ENCODE data around the gene CPNE5. TPM values are rescaled to one million over a fixed set of nuclear protein-coding genes. Genes with fewer than 3 reads are reported as not detected.
A peak's percentile ranks its signal among the peaks of the same experiment; 100 is the strongest.

The CPNE5 gene
- total RNA-seq, 2 experiments from 2014 or later = 1.2 to 1.7 TPM

DNA sequence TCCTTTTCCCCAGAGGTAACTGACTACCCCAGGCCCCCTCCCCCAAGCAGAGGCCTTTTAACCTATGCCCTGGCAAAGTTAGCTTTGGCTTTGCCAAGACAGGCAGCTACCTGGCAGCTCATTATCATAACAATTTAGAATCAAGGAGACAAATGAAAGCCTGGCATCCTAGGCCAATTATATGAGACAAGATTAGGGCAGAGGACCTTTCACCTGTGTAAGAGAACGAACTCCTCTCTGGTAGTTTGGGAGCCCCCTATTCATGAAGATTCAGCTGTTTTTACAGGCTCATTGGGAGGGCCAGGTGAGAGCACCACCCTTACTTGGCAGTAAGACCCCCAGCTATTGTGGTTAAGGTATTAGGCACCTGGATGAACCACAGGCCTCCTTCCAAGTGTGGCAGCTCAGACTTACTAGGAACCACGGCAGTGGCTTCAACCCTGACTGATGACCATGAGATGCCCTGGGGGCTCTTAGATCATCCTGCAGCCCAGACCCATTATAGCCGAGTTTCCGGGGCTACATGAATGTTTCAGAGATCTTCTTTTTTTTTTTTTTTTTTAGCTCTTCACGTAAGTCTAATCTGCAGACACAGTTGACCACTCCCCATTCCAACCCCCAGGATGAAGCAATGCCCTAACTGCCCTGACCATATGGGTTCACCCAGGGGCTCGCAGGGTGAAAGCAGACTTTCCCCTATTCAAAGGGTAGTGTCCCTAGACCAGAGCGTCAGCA lies 85.4 kb downstream of the CPNE5 start:
- Mint-ChIP-seq H3K4me3 (no peak overlapping the region), H3K27ac (peak overlapping the region; percentile 97), H3K27me3 (ENCODE audit: low read depth) (no peaks in the 10 kb centered on the region), H3K9me3 (no peaks in the 10 kb centered on the region), H3K36me3 (ENCODE audit: low read depth) (peaks cover 5% of the 10 kb centered on the region), H3K4me1 (ENCODE audit: low read depth) (peaks cover 64% of the 10 kb centered on the region)
- DNase-seq = no peak
- CTCF ChIA-PET = interaction anchor here (0.7 to 4.6 kb wide), 9 partner anchors 12 to 138 kb away, joined by 3 to 16 read pairs (median 6); no protein-coding TSS in a partner anchor
- intact Hi-C loops (cut with micrococcal nuclease) = no loop called here

- Mint-ChIP-seq H3K4me3 (no peak overlapping the region), H3K4me1 (ENCODE audit: low read depth) (peaks cover 63% of the 10 kb centered on the region), H3K36me3 (ENCODE audit: low read depth) (peaks cover 5% of the 10 kb centered on the region), H3K27me3 (ENCODE audit: low read depth) (no peaks in the 10 kb centered on the region), H3K27ac (peak overlapping the region; percentile 90), H3K9me3 (peaks cover 3% of the 10 kb centered on the region)
- CTCF ChIA-PET = interaction anchor here (0.8 to 4.6 kb wide), 8 partner anchors 13 to 138 kb away, joined by 3 to 16 read pairs (median 6); no protein-coding TSS in a partner anchor
- intact Hi-C loops (cut with micrococcal nuclease) = no loop called here
- DNase-seq = peak; percentile 45
These were observed 86.2 kb downstream of the CPNE5 start for GRCh38 chr6:36752886-36753506.

GRCh38 chr6:36752187-36752885 lies 86.9 kb downstream of the CPNE5 start:
- H3K9me3 Mint-ChIP-seq = peaks cover 3% of the 10 kb centered on the region
- peak overlapping the region; percentile 90 for H3K27ac Mint-ChIP-seq
- H3K4me1 Mint-ChIP-seq (ENCODE audit: low read depth) = peaks cover 59% of the 10 kb centered on the region
- H3K4me3 Mint-ChIP-seq = no peak overlapping the region
- CTCF ChIA-PET = interaction anchor here (0.8 to 4.6 kb wide), 8 partner anchors 9 to 129 kb away, joined by 3 to 15 read pairs (median 4); no protein-coding TSS in a partner anchor
- intact Hi-C loops (cut with micrococcal nuclease) = no loop called here
- H3K36me3 Mint-ChIP-seq (ENCODE audit: low read depth) = peaks cover 5% of the 10 kb centered on the region
- peak; percentile 73 for DNase-seq
- no peaks in the 10 kb centered on the region for H3K27me3 Mint-ChIP-seq (ENCODE audit: low read depth)

DNA sequence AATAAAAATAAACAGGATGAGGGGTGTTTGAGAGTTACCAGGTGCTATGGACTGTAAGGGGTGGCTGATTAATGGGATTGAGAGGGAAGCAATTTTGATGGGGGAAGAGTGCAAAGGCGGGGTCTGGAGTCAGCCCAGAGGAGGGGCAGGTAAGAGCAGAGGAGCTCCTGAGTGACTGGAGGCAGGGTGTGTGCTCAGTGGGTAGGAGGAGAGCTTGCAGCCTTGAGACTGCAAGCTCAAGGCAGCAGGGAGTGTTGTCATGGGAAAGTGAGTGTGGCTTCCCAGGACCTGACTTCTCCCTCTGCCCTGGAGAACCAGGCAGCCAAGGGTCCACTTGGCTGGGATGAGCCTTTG lies 87.4 kb downstream of the CPNE5 start:
- CTCF ChIA-PET = interaction anchor here (0.8 to 4.6 kb wide), 10 partner anchors 9 to 137 kb away, joined by 3 to 15 read pairs (median 4); partner anchors contain the start of gene RAB44
- peaks cover 5% of the 10 kb centered on the region for H3K36me3 Mint-ChIP-seq (ENCODE audit: low read depth)
- H3K9me3 Mint-ChIP-seq = peaks cover 3% of the 10 kb centered on the region
- no peak for DNase-seq
- intact Hi-C loops (cut with micrococcal nuclease) = no loop called here
- H3K4me3 Mint-ChIP-seq = no peak overlapping the region
- peaks cover 54% of the 10 kb centered on the region for H3K4me1 Mint-ChIP-seq (ENCODE audit: low read depth)
- peak overlapping the region; percentile 90 for H3K27ac Mint-ChIP-seq
- no peaks in the 10 kb centered on the region for H3K27me3 Mint-ChIP-seq (ENCODE audit: low read depth)

DNA sequence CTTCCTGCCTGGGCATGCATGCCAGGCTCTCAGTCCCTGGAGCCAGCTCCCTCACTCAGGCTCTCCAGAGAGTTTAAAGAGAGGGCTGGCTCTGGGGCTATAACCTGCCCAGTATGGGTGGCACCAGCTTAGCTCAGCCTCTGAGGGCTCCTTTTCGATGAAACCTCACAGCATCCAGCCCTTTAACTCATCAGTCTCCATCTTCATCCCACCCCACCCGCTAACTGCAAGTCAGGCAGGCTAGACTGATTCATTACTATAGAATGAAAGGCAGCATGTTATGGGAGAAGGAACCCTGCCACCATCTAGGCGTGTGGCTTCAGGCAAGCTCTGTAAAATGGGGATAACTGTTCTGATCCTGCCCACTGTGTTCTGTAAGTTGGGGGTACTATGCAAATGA lies 88.2 kb downstream of the CPNE5 start:
- no peak for DNase-seq
- Mint-ChIP-seq H3K36me3 (ENCODE audit: low read depth) (peaks cover 5% of the 10 kb centered on the region), H3K4me1 (ENCODE audit: low read depth) (peaks cover 47% of the 10 kb centered on the region), H3K4me3 (no peak overlapping the region), H3K27me3 (ENCODE audit: low read depth) (no peaks in the 10 kb centered on the region), H3K9me3 (peaks cover 3% of the 10 kb centered on the region), H3K27ac (no peak overlapping the region)
- CTCF ChIA-PET = interaction anchor here (0.9 to 2.1 kb wide), 7 partner anchors 10 to 136 kb away, joined by 3 to 6 read pairs (median 3); partner anchors contain the start of gene RAB44
- intact Hi-C loops (cut with micrococcal nuclease) = no loop called here

GRCh38 chr6:36749829-36750489 lies 89.3 kb downstream of the CPNE5 start:
- CTCF ChIA-PET = interaction anchor here (0.8 kb wide), 1 partner anchor 9 kb away, joined by 3 read pairs; no protein-coding TSS in a partner anchor
- no peak for DNase-seq
- H3K9me3 Mint-ChIP-seq = peaks cover 3% of the 10 kb centered on the region
- no peak overlapping the region for H3K27ac Mint-ChIP-seq
- peaks cover 5% of the 10 kb centered on the region for H3K36me3 Mint-ChIP-seq (ENCODE audit: low read depth)
- H3K27me3 Mint-ChIP-seq (ENCODE audit: low read depth) = no peaks in the 10 kb centered on the region
- no peak overlapping the region for H3K4me3 Mint-ChIP-seq
- peaks cover 35% of the 10 kb centered on the region for H3K4me1 Mint-ChIP-seq (ENCODE audit: low read depth)
- intact Hi-C loops (cut with micrococcal nuclease) = no loop called here

DNA sequence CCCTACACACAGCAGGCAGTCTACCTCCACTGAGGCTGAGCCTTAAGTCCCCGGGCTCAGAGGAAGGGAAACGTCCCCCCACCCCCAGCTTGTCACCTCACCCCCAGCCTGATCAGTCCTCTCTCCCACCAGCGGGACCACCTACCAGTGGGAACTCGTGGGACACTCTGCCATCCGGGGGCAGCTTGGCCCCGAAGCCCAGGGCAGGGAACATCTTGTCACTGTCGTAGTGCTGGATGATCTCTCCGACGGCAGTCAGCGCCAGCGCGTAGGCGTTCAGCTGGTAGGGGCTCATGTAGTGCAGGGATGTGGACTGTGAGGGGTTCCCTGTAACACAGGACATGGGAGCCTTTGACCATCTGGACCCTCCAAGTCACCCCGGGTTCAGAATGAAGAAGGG lies 93.0 kb downstream of the CPNE5 start:
- CTCF ChIA-PET = no interaction called here
- Mint-ChIP-seq H3K9me3 (peaks cover 3% of the 10 kb centered on the region), H3K4me1 (ENCODE audit: low read depth) (peaks cover 1% of the 10 kb centered on the region), H3K27me3 (ENCODE audit: low read depth) (no peaks in the 10 kb centered on the region), H3K27ac (no peak overlapping the region), H3K36me3 (ENCODE audit: low read depth) (peaks cover 5% of the 10 kb centered on the region), H3K4me3 (no peak overlapping the region)
- intact Hi-C loops (cut with micrococcal nuclease) = no loop called here
- DNase-seq = no peak

GRCh38 chr6:36745836-36746235 lies 93.4 kb downstream of the CPNE5 start:
- intact Hi-C loops (cut with micrococcal nuclease) = no loop called here
- H3K4me1 Mint-ChIP-seq (ENCODE audit: low read depth) = no peaks in the 10 kb centered on the region
- H3K36me3 Mint-ChIP-seq (ENCODE audit: low read depth) = peaks cover 5% of the 10 kb centered on the region
- CTCF ChIA-PET = no interaction called here
- no peak overlapping the region for H3K27ac Mint-ChIP-seq
- no peak overlapping the region for H3K4me3 Mint-ChIP-seq
- no peak for DNase-seq
- H3K27me3 Mint-ChIP-seq (ENCODE audit: low read depth) = no peaks in the 10 kb centered on the region
- peaks cover 3% of the 10 kb centered on the region for H3K9me3 Mint-ChIP-seq

DNA sequence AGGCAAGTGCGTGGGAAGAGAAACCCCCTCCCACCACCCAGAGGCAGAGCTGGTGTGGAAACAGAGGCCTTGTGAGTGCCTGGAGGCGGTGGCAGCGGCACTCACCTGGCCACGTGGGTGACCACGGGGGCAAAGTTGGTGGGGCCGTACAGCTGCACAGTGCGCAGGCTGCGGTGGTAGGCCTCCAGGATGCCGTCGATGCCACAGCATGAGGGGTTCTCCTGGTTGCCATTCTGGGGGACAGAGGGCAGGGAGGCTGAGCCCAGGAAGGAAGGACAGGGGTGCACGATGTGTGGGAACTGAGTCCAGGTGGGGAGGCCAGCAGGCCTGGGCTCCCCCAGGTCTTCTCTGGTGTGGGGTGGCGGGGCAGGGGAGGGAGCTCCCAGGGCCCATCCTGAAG lies 94.0 kb downstream of the CPNE5 start:
- intact Hi-C loops (cut with micrococcal nuclease) = no loop called here
- Mint-ChIP-seq H3K4me1 (ENCODE audit: low read depth) (no peaks in the 10 kb centered on the region), H3K27ac (no peak overlapping the region), H3K4me3 (no peak overlapping the region), H3K9me3 (peaks cover 3% of the 10 kb centered on the region), H3K27me3 (ENCODE audit: low read depth) (no peaks in the 10 kb centered on the region), H3K36me3 (ENCODE audit: low read depth) (peaks cover 5% of the 10 kb centered on the region)
- CTCF ChIA-PET = no interaction called here
- no peak for DNase-seq

- no peaks in the 10 kb centered on the region for H3K4me1 Mint-ChIP-seq (ENCODE audit: low read depth)
- H3K27ac Mint-ChIP-seq = no peak overlapping the region
- CTCF ChIA-PET = no interaction called here
- intact Hi-C loops (cut with micrococcal nuclease) = no loop called here
- H3K27me3 Mint-ChIP-seq (ENCODE audit: low read depth) = no peaks in the 10 kb centered on the region
- no peak overlapping the region for H3K4me3 Mint-ChIP-seq
- DNase-seq = no peak
- H3K9me3 Mint-ChIP-seq = peaks cover 3% of the 10 kb centered on the region
- peaks cover under 1% of the 10 kb centered on the region for H3K36me3 Mint-ChIP-seq (ENCODE audit: low read depth)
These were observed 95.0 kb downstream of the CPNE5 start for GRCh38 chr6:36744304-36744673.

DNA sequence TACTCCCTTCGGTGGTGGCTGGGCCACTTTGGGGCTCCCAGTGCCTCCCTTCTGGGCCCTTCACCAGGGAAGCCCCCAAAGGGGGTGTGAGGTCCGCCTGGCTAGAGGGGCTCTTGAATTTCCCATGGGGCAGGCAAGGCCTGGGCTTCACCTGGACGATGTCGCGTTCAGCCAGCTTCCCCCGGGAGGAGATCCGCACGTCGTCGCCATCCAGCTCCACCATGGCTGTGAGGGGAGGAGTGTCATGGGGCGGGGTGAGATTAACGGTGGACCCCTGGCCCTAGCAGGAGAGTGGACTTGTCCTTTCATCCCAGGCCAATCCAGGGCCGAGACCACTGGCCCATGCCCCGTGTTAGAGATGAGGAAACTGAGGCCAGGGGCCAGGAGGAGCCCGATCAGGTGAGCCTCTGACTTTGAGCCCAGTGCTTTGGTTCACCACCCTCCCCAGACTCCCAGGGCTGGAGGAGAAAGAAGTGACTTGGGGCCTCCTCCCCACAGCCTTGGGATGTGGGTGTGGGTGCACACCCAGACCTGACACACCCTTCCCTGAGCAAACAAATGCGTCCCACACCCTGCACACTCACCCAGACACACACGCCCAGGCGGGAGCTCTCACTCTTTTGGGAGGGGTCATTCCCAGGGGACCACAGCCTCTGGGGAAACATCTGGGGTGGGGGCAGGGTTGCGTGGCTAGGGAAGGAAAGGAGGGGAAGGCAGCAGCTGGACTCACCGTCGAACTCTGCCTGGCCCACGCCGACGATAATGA lies 95.5 kb downstream of the CPNE5 start:
- H3K27ac Mint-ChIP-seq = no peak overlapping the region
- intact Hi-C loops (cut with micrococcal nuclease) = no loop called here
- no peak overlapping the region for H3K4me3 Mint-ChIP-seq
- no peaks in the 10 kb centered on the region for H3K36me3 Mint-ChIP-seq (ENCODE audit: low read depth)
- H3K27me3 Mint-ChIP-seq (ENCODE audit: low read depth) = no peaks in the 10 kb centered on the region
- DNase-seq = no peak
- H3K4me1 Mint-ChIP-seq (ENCODE audit: low read depth) = no peaks in the 10 kb centered on the region
- CTCF ChIA-PET = no interaction called here
- peaks cover 3% of the 10 kb centered on the region for H3K9me3 Mint-ChIP-seq

All from activated naive CD4-positive, alpha-beta T cell treated with anti-CD3 and anti-CD28 coated beads for 36 hours (primary cell).